Dedifferentiated amniotic fluid mesenchymal stem cell (primary cell): ENCODE results near the gene OGFR.
"Not testable (repeated sequence)": the region's sequence is repeated elsewhere in the genome, so short reads cannot be mapped to it uniquely, and the experiment has no call there.

Experiments used
- DNase-seq: peaks from one replicate; pipeline ENCODE4 v3.0.0-alpha.2; 2016; ENCODE audit errors: extremely low spot score

Gene OGFR

DNA sequence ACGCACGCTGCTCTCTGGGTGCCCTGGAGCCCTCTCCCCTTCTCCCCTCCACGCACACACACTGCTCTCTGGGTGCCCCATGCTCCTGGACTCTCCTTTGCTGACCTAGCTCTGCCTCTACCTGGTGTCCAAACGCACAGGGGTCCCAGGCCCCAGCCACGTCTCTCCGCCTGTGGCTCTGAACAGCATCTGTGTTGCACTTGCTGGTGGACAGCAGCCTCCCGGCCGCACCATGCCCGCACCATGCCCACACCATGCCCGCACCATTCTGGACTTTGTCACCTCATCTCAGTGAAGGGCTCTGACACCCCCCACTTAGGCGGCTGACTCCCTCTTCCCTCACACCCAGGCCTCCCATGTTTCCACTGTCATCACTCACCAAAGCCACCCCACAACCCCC, 35.2 kb downstream of the OGFR start:
- no peak for DNase-seq

DNA sequence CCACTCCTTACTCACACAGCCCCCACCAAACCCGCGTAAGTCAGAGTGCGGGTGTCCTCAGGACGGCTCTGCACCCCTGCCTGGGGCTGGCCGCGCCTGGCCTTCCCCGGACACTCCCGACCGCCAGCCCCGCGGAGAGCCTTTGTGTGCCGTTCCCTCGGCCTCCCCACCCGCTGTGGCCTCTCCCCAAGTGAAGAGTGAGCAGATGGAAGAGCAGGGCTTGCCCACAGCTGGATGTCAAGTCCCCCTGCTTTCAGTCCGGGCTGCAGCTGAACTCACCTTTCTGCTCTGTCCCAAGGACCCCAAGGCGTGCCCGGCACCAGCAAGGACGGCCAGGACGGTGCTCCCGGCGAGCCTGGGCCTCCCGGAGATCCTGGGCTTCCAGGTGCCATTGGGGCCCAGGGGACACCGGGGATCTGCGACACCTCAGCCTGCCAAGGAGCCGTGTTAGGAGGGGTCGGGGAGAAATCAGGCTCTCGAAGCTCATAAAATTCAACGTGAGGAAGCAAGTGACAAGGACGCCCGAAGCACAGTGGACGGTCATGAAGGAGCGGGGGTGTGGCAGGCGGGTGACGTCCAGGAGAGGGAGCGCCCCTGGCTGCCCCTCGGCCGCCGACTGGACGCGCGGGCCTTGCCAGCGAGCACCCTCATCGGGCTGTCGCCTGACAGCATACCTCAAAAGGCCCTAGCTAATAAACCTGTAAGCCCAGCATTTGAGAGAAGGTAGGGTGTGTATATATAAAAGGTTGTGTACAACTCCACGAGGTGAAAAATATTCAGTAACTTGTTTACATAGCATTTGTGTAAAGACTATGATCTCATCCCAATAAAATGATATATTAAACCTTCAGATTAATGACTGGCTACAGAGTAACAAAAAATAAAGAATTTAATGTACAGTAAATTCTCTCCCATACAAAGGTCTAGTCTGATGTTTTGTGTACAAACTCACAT, 35.9 kb downstream of the OGFR start:
- no peak for DNase-seq

GRCh38 chr20:62841705-62842212, 37.1 kb downstream of the OGFR start:
- no peak for DNase-seq

DNA sequence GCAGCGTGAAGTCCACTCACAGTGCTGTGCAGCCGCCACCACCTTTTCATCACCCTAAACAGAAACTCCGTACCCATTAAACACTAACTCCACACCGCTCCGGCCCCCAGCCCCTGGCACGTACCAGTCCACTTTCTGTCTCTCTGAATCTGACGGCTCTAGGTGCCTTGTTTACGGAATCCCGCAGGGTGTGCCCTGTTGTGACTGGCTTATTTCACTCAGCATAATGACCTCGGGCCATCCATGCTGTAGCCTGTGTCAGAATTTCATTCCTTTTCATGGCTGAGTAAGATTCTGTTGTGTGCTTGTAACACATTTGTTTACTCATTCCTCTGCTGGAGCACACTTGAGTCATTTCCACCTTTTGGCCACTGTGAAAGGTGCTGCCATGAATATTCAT, 39.0 kb downstream of the OGFR start:
- no peak for DNase-seq

DNA sequence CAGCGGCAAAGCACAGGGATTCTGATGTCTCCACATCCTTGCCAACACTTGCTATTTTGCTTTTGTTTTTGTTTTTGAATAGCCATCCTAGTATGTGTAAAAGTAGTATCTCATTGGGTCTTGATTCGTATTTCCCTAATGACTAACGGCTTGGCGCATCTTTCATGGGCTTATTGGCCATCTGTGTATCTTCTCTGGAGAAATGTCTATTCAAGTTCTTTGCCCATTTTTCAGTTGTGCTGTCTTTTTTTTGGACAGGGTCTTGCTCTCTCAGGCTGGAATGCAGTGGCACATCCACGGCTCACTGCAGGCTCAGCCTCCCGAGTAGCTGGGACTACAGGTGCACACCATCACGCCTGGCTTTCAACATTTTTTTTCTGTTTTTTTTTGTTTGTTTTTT, 39.5 kb downstream of the OGFR start:
- no peak for DNase-seq

DNA sequence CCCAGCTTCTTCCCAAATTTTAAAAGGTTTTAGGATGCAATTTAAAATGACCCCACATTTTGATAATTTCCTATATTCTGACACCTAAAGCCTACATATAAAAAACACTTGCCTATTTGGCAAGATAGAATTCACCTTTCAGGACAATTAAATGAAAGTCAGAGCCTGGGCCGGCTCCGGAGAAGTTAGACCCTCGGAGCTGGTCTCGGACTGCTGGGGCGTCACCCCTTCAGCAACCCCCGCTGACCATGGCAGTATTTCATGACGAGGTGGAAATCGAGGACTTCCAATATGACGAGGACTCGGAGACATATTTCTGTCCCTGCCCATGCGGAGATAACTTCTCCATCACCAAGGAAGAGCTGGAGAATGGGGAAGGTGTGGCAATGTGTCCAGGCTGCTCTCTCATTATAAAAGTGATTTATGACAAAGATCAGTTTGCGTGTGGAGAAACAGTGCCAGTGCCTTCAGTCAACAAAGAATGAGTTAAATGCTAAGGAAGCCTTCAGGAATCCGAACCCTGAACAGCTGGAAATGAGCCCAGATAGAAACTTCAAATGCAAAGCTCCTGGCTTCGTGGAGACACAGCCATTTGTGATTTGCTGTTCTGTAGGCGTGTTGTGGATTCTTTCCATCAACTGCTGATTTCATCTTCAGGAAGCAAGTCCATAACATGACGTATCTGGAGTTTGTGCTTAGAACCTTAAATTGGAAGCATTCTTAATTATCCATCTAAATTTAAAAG, 41.0 kb downstream of the OGFR start:
- DNase-seq, result no peak

DNA sequence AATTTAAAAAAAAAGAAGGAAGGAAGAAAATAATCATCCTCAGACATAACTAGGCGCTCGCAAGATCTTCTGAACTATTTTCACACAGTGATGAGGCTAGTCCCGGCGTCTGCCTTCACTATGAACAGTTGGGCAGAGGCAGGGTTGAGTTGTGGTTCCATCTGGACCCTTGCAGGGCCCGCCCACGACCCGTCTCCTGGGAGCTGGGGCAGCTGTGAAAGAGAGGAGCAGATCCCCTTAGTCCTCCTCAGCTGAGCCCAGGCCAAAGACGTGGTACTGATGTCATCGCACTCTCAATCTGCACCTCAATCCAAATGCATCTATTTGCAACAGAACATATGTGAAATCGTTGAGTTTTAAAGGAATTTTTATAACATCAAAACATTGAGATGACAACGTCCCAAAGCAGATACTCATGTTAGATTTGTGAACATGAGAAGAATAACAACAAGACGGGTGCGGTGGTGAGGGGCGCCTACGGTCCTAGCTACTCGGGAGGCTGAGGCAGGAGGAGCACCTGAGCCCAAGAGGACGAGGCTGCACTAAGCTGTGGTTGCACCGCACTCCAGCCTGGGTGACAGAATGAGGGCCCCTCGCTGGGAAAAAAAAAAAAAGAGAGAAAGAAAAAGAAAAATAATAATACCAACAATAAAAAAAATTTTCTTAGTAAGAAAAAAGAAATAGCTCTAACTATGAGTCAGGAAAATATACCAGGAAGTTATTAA, 41.7 kb downstream of the OGFR start:
- DNase-seq, result no peak

DNA sequence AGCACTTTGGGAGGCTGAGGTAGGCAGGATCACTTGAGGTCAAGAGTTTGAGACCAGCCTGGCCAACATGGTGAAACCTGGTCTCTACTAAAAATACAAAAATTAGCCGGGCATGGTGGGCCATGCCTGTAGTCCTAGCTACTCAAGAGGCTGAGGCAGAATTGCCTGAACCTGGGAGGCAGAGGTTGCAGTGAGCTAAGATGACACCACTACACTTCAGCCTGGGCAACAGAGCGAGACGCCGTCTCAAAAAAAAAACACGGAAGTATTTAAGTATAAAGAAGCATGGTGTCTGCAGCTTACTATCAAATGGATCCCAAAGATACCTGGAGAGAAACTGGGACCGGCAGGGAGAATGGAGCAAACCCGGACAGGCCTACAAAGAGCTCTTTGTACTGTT, 44.3 kb downstream of the OGFR start:
- DNase-seq, result not testable (repeated sequence)

- DNase-seq, result no peak
Observed at GRCh38 chr20:62849431-62849830, 44.8 kb downstream of the OGFR start.

DNA sequence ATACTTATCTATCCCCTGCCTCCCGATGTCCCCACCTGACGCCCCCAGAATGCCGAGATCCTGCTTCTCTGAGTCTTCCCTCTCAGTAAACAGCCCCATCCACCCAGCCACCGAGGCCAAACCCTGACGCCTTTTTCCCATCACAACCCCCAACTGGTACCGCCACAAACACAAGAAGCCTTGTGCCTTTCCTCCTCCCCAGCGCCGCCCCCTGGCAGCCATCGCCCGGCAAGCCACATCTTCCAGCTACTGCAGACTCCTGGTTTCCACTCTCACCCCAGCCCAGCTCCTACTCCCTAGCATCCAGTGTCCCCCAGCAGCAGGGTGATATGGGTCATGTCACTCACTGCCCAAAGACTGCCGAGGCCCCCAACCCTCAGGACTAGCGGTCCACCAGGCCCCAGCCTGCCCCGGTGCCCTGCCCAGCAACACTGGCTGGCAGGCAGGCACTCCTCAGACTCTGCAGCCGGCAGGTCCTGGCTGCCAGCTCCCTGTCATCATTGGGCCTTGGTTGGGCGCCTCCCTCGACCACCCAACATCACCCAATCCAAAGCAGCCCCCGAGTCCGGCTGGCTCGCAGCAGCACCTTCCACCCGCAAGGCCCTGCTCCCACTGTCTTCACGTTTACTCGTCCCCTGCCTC, 45.8 kb downstream of the OGFR start:
- no peak for DNase-seq

- no peak for DNase-seq
Observed at GRCh38 chr20:62852196-62852595, 47.6 kb downstream of the OGFR start.

GRCh38 chr20:62852841-62853240, 48.2 kb downstream of the OGFR start:
- DNase-seq, result no peak

- not testable (repeated sequence) for DNase-seq
Observed at GRCh38 chr20:62853304-62853703, 48.7 kb downstream of the OGFR start.

- DNase-seq, result no peak
Observed at GRCh38 chr20:62854121-62854520, 49.5 kb downstream of the OGFR start.

DNA sequence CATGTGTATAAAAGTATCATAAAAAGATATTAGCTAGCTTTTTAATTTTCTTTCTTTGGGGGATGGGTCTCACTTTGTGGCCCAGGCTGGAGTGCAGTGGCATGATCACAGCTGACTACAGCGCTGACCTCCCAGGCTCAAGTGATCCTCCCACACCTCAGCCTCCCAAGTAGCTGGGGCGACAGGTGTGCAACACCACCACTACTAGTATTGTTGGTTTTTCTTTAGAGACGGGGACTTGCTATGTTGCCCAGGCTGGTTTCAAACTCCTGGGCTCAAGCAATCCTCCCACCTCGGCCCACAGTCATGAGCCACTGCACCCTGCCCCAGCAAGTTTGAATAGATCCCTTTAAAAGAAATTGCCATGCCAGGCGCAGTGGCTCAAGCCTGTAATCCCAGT, 50.5 kb downstream of the OGFR start:
- DNase-seq, result no peak

DNA sequence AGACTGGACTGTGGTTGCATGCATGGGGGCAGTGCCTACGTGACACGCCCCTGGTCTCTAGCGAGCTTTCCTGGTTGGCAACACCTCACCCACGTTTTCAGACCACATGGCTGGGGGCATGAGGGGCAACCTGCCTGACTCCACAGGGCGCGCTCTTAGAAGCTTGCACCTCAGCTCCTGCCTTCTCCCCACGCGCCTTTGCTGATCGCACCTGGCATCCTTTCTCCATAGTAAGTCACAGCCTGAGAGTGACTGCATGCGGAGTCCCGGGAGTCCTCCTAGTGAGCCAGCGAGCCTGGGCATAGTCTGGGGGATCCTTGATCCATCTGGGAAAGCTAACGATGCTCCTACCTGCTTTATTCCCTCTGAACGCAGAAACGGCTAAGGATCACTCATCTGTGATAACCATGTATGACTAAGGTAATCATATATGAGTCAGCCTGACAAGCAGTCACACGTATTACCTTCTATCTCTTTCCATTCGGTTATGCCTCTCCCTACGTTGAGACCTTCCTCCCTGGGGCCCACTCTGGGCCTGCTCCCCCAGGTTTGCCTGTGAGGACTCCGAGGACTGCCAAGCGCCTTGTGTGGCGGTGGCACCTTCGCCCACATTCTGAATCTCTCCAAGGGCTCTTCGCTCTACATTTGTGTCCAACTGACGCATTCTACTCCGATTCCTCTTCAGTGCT, 52.4 kb downstream of the OGFR start:
- DNase-seq, result no peak

- DNase-seq, result no peak
Observed at GRCh38 chr20:62858058-62858830, 53.6 kb downstream of the OGFR start.

GRCh38 chr20:62859721-62860120, 55.1 kb downstream of the OGFR start:
- DNase-seq, result no peak

DNA sequence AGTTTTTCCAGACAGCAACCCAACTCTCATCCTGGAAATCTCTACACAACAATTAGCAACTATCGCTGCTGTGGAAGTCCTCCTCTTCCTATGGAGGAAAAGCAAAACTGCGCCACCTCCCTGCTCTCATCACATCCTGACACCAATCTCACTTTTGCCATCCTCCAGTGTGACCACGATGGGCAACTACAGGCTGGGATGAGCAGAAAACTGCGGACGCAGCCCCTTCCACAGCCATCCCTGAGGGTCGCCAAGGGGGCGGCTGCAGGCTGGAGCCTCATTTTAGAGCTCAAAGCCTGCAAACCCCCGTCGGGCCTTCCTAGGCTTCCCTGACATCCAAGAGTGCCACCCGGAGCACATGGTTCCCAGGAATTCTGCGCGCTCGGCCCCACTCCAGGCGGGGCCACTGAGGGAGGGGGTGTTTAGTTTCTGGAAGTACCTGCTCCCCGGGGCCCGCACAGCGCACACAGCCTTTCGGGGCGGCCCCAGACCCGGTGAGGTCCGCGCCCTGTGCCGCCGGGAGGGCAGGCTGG, 55.8 kb downstream of the OGFR start:
- no peak for DNase-seq
